GM12873 (cell line): ENCODE results near the gene BCL2.

Experiments used
- CTCF ChIP-seq: IDR thresholded peaks from 2 replicates; pipeline ENCODE4 v1.5.1; 2012; ENCODE audit warnings: low read depth, mild to moderate bottlenecking, moderate library complexity, low read length, control low read depth; ENCODE audit not compliant: insufficient read depth; ENCODE audit errors: missing control alignments

Gene BCL2

GRCh38 chr18:63234841-63235240, 84.7 kb downstream of the BCL2 start:
- no peak for TF ChIP-seq CTCF

GRCh38 chr18:63234432-63234831, 85.1 kb downstream of the BCL2 start:
- TF ChIP-seq CTCF, result no peak

GRCh38 chr18:63233334-63233733, 86.2 kb downstream of the BCL2 start:
- TF ChIP-seq CTCF, result no peak

GRCh38 chr18:63232826-63233225, 86.7 kb downstream of the BCL2 start:
- no peak for TF ChIP-seq CTCF

- no peak for TF ChIP-seq CTCF
Observed at GRCh38 chr18:63229971-63230370, 89.6 kb downstream of the BCL2 start.

GRCh38 chr18:63225434-63225833, 94.1 kb downstream of the BCL2 start:
- no peak for TF ChIP-seq CTCF

GRCh38 chr18:63224630-63225029, 94.9 kb downstream of the BCL2 start:
- TF ChIP-seq CTCF, result no peak

- no peak for TF ChIP-seq CTCF
Observed at GRCh38 chr18:63223837-63224236, 95.7 kb downstream of the BCL2 start.
